Right lobe of liver (tissue), 4 donors: Measurements from ENCODE around the gene SLC38A8.

Source experiments
- CTCF ChIP-seq, 4 donors: fragments of 200-600 bp in 3 of 4; fragments of 450-650 bp in 1 of 4; IDR thresholded peaks; one replicate each; pipeline versions ENCODE4 v1.5.1 to v1.8.0; 2016 to 2022; ENCODE audit warnings: antibody characterized with exemption in 4 of 4, mild to moderate bottlenecking in 2 of 4
- POLR2A ChIP-seq: fragments of 450-650 bp; IDR thresholded peaks from one replicate; pipeline ENCODE4 v1.6.1; 2017; ENCODE audit warnings: antibody characterized with exemption, mild to moderate bottlenecking
- donor health status: DM: no; HTN: no; CAD: no.
- donor health status: DM: no; HTN: no; CAD: no.
- donor health status: DM: no; HTN: yes; CAD: no.

DNA sequence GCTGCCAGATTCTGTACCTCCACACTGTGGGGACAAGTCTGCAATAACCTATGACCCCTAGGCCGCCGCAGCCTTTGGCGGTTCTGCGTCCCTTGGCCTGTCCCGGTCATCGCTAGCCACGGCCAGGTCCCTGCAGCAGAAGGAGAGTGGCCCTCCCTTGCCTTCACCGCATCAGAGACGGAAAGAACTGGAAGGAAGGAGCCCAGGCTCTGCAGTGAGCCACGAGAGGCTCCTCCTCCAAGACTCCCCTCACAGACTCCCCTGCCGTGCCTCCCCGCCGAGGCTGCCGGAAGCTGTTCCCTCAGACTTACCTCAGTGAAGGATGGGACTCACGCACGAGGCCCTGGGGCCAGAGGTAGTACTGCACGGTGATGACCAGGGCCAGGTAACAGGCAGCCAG is 11.0 kb downstream of the SLC38A8 start:
- TF ChIP-seq CTCF (IDR thresholded peaks at IDR 0.05) (no peak), POLR2A (no peak)
